Psoas muscle (tissue), 8 donors: ENCODE measurements around the gene MAP6D1. TPM values are rescaled to one million over a fixed set of nuclear protein-coding genes. Genes with fewer than 3 reads are reported as not detected.
A peak's percentile ranks its signal among the peaks of the same experiment; 100 is the strongest.

Experiments used
- ATAC-seq, 4 donors: fragments of 200-7000 bp; cut with Tn5 transposase; one replicate each; pipeline ENCODE4 v1.9.1; 2020; ENCODE audit warnings: moderate library complexity in 3 of 4, mild to moderate bottlenecking in 2 of 4
- DNase-seq, 2 donors: peaks; one replicate each; pipeline ENCODE4 v3.0.0-alpha.2; 2020
- H3K27ac ChIP-seq: fragments of 200-600 bp; one replicate; pipeline ENCODE4 v1.8.0; 2022
- H3K27me3 ChIP-seq, 3 donors: fragments of 200-600 bp in 1 of 3; one replicate each; pipeline versions ENCODE4 v1.6.1 to v1.8.0; 2013 to 2022; ENCODE audit warnings: low read length in 2 of 3, mild to moderate bottlenecking in 2 of 3, moderate library complexity in 1 of 3; ENCODE audit not compliant: insufficient read depth in 3 of 3
- H3K36me3 ChIP-seq, 2 donors: fragments of 200-600 bp in 1 of 2; one replicate each; pipeline versions ENCODE4 v1.6.1 to v1.8.0; 2013 to 2022; ENCODE audit warnings: low read depth in 1 of 2, mild to moderate bottlenecking in 1 of 2, moderate library complexity in 1 of 2; ENCODE audit not compliant: insufficient read depth in 1 of 2
- H3K4me1 ChIP-seq: fragments of 200-600 bp; one replicate; pipeline ENCODE4 v1.8.0; 2022
- H3K4me3 ChIP-seq: fragments of 200-600 bp; one replicate; pipeline ENCODE4 v1.8.0; 2022; ENCODE audit warnings: mild to moderate bottlenecking
- H3K9me3 ChIP-seq: fragments of 200-600 bp; one replicate; pipeline ENCODE4 v1.8.0; 2022
- CTCF ChIP-seq: fragments of 200-600 bp; IDR thresholded peaks from one replicate; pipeline ENCODE4 v1.8.0; 2022; ENCODE audit warnings: antibody characterized with exemption
- WGBS, 3 donors: extraction: QIAGEN DNeasy Blood & Tissue Kit; methylation state at CpG; one replicate each; pipeline versions ENCODE4 v1.1.6 to v1.1.7; 2013; 5-methylcytosine and 5-hydroxymethylcytosine counted together
- intact Hi-C, 2 donors: fragments of 100-400 bp; cut with DNase I; formaldehyde crosslinking; loops; one replicate each; pipeline versions ENCODE4 v1.11.0 to v1.14.2; 2022
- polyA plus RNA-seq, 3 donors: library from polyadenylated mRNA; stranded (reverse); fragments of 200-250 nt; gene quantifications; one replicate each; pipeline ENCODE4 v1.2.3, GENCODE V29; 2013
- total RNA-seq, 4 donors: library from RNA; stranded (reverse); fragmentation: NEBNext Ultra II Directional in 2 of 4; extraction: Animal tissue kit (Norgen Biotek cat#: 25700) in 2 of 4; gene quantifications; one replicate each; pipeline versions ENCODE4 v1.2.1 to v1.2.4, GENCODE V29; 2021 to 2023
- donor health status: healthy with polysubstance abuse.
- donor health status: DM: no; HTN: no; CAD: no; lungs with moderate emphysema.
- donor health status: Bipolar disorder and iron deficiency.
- donor health status: healthy.
- donor health status: DM: yes; HTN: yes; CAD: no.
- donor health status: DM: no; HTN: no; CAD: no.
- donor health status: DM: no; HTN: no; CAD: no.
- donor health status: DM: yes; HTN: yes; CAD: no.

Gene MAP6D1
- total and polyA plus RNA-seq, 7 donors = 2.7 to 12.3 (median 5.0) TPM

GRCh38 chr3:183822631-183823030, 2.7 kb downstream of the MAP6D1 start:
- no peak for TF ChIP-seq CTCF

GRCh38 chr3:183819831-183820230, 5.5 kb downstream of the MAP6D1 start:
- no peak overlapping the region for H3K27ac ChIP-seq
- peaks cover 23% of the 10 kb centered on the region for H3K4me1 ChIP-seq
- no peak for TF ChIP-seq CTCF
- 86 to 97% (median 89%) methylated on average over 6 of the region's 6 CpGs for WGBS, 3 donors
- H3K27me3 ChIP-seq = no peaks in the 10 kb centered on the region
- intact Hi-C loops = no loop called here
- peaks cover 0 to 24% of the 10 kb centered on the region in 2 donors for H3K36me3 ChIP-seq
- H3K9me3 ChIP-seq = no peaks in the 10 kb centered on the region
- no peak overlapping the region for H3K4me3 ChIP-seq
- ATAC-seq (no peak), DNase-seq (no peak)

More at GRCh38 chr3:183822631-183823030, 2.7 kb downstream of the MAP6D1 start:
- ATAC-seq (no peak), DNase-seq (no peak)
- no peak overlapping the region for H3K4me3 ChIP-seq
- no peaks in the 10 kb centered on the region for H3K27me3 ChIP-seq
- no peaks in the 10 kb centered on the region for H3K9me3 ChIP-seq
- H3K36me3 ChIP-seq = no peaks in the 10 kb centered on the region
- peaks cover 33% of the 10 kb centered on the region for H3K4me1 ChIP-seq
- WGBS, 3 donors = 87 to 93% (median 90%) methylated on average over 13 of the region's 13 CpGs
- H3K27ac ChIP-seq = no peak overlapping the region
- intact Hi-C loops = no loop called here

- H3K27ac ChIP-seq = peak overlapping the region; percentile 48
- no peak for TF ChIP-seq CTCF
- no peak for DNase-seq
- WGBS, 3 donors = 65 to 71% (median 67%) methylated on average over 25 of the region's 25 CpGs
- peaks cover 15% of the 10 kb centered on the region for H3K4me1 ChIP-seq
- no peak overlapping the region for H3K4me3 ChIP-seq
- no peaks in the 10 kb centered on the region for H3K27me3 ChIP-seq
- peak; percentile 22 to 81 (median 50) for ATAC-seq
- peaks cover 0 to 27% of the 10 kb centered on the region in 2 donors for H3K36me3 ChIP-seq
- H3K9me3 ChIP-seq = no peaks in the 10 kb centered on the region
- intact Hi-C loops = no loop called here
Observed at GRCh38 chr3:183818706-183819624, 6.4 kb downstream of the MAP6D1 start.

- Histone ChIP-seq H3K27me3 (no peaks in the 10 kb centered on the region), H3K27ac (peak overlapping the region; percentile 48), H3K9me3 (no peaks in the 10 kb centered on the region), H3K4me3 (no peak overlapping the region), H3K36me3 (peaks cover 0 to 27% of the 10 kb centered on the region in 2 donors), H3K4me1 (peaks cover 12% of the 10 kb centered on the region)
- WGBS, 3 donors = 59 to 72% (median 64%) methylated on average over 13 to 14 of the region's 14 CpGs
- TF ChIP-seq CTCF = no peak
- intact Hi-C loops = no loop called here
- ATAC-seq (no peak), DNase-seq (no peak)
Observed at GRCh38 chr3:183818041-183818620, 7.2 kb downstream of the MAP6D1 start.
